A673 (cell line): Measurements from ENCODE around the gene LYPD3.
"Not testable (repeated sequence)": the region's sequence is repeated elsewhere in the genome, so short reads cannot be mapped to it uniquely, and the experiment has no call there.

Experiments
- EZH2 ChIP-seq: fragments of 200-600 bp; sonication (generic); IDR thresholded peaks from 2 replicates; pipeline ENCODE4 v1.6.1; 2017; ENCODE audit warnings: borderline replicate concordance, low read depth, mild to moderate bottlenecking, mixed read lengths, antibody characterized with exemption, low read length; ENCODE audit not compliant: poor library complexity, severe bottlenecking
- TF ChIP-seq, protein P1 (sequence below): fragments of 300-800, 200-600 bp; sonication (generic); conservative IDR thresholded peaks from 2 replicates; pipeline ENCODE4 v1.5.1; 2017; ENCODE audit warnings: low read depth, mild to moderate bottlenecking, antibody characterized with exemption, low read length, moderate library complexity, mixed read lengths

DNA sequence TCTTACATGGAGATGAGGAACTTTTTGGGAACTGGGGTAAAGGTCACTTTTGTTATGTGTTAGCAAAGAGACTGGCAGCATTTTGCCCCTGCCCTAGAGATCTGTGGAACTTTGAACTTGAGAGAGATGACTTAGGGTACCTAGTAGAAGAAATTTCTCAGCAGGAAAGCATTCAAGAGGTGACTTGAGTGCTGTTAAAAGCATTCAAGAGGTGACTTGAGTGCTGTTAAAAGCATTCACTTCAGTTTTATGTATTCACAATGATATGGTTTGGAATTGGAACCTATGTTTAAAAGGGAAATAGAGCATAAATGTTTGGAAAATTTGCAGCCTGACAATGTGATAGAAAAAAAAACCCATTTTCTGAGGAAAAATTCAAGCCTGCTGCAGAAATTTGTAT, 47.0 kb upstream of the LYPD3 start:
- TF ChIP-seq, protein P1, sequence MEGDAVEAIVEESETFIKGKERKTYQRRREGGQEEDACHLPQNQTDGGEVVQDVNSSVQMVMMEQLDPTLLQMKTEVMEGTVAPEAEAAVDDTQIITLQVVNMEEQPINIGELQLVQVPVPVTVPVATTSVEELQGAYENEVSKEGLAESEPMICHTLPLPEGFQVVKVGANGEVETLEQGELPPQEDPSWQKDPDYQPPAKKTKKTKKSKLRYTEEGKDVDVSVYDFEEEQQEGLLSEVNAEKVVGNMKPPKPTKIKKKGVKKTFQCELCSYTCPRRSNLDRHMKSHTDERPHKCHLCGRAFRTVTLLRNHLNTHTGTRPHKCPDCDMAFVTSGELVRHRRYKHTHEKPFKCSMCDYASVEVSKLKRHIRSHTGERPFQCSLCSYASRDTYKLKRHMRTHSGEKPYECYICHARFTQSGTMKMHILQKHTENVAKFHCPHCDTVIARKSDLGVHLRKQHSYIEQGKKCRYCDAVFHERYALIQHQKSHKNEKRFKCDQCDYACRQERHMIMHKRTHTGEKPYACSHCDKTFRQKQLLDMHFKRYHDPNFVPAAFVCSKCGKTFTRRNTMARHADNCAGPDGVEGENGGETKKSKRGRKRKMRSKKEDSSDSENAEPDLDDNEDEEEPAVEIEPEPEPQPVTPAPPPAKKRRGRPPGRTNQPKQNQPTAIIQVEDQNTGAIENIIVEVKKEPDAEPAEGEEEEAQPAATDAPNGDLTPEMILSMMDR: not testable (repeated sequence)
- not testable (repeated sequence) for TF ChIP-seq EZH2
